A172 (cell line): ENCODE measurements around the gene PRKAR1B. TPM values are rescaled to one million over a fixed set of nuclear protein-coding genes. Genes with fewer than 3 reads are reported as not detected.

Source experiments
- DNase-seq: peaks from one replicate; pipeline ENCODE4 v3.0.0-alpha.2; 2015; ENCODE audit warnings: low spot score
- total RNA-seq: library from RNA; depleted of rRNA; stranded (reverse); fragments of >200 nt; shearing (Covaris generic); gene quantifications from 2 replicates; pipeline ENCODE4 v1.2.3, GENCODE V29; 2014; rRNA removed

The PRKAR1B gene
- total RNA-seq, 1 experiment from 2014 or later = 31.3 TPM

DNA sequence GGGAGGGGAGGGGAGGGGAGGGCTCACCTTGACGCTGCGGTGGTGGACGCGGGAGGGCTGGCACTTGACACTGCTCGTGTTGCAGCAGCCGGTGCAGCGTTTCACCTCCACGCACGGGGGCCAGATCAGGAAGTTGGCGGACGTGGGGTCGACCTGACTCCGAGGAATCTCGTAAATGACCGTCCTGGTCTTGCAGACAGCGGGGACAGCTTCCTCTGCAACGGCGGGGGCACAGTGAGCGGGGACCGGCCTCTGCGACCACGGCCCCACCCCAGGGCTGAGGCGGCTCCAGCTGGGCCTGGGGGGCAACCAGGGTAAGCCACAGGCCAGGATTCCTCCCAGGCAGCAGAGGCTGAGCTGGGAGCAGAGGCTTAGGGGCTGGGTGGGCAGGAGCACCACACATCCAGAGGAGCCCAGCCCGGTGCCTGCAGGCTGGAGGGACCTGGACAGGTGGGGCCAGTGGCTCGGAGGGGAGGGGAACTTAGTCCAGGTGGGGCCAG, 216.2 kb downstream of the PRKAR1B start:
- no peak for DNase-seq

DNA sequence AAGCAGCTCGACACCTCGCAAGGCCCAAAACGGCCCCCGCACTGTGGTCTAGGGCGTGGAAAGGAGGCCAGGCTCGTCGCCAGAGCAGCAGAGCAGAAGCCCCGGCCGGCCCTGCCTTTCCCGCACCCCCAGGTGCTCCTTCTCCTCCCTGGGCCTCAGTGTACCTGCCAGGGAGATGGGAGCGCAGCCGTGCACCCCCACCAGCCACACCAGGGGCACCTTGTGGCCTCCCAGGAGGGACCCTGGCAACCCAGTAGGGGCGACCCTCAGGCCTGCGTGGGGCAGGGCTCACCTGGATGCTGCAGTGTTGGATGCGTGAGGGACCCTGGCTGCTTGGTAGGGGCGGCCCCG, 217.0 kb downstream of the PRKAR1B start:
- DNase-seq = no peak

DNA sequence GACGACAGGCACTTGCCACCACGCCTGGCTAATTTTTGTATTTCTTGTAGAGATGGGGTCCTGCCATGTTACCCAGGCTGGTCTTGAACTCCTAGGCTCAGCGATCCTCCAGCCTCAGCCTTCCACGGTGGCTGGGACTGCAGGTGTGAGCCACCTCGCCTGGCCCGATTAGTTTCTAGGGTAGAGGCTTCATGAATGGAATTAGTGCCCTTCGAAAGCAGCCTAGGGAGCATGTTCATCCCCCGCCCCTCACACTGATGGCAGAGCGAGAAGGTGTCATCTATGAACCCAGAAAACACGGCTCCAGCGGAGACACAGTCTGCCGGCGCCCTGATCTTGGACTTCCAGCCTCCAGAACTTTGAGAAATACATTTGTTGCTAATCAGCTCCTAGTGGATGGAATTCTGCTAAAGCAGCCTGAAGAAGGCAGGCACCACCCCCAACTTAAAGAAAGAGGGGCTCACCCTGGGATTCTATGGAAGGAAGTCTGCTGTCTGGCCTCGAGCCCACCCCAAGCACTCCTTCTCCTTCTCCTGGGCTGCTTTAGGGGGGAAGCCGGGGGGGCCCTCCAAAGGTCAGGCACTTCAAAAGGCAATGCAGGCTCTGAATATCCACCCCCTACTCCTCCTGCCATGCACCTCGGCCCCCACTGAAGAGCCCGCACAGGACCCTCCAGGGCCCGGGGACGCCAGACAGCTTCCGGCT, 217.5 kb downstream of the PRKAR1B start:
- no peak for DNase-seq

DNA sequence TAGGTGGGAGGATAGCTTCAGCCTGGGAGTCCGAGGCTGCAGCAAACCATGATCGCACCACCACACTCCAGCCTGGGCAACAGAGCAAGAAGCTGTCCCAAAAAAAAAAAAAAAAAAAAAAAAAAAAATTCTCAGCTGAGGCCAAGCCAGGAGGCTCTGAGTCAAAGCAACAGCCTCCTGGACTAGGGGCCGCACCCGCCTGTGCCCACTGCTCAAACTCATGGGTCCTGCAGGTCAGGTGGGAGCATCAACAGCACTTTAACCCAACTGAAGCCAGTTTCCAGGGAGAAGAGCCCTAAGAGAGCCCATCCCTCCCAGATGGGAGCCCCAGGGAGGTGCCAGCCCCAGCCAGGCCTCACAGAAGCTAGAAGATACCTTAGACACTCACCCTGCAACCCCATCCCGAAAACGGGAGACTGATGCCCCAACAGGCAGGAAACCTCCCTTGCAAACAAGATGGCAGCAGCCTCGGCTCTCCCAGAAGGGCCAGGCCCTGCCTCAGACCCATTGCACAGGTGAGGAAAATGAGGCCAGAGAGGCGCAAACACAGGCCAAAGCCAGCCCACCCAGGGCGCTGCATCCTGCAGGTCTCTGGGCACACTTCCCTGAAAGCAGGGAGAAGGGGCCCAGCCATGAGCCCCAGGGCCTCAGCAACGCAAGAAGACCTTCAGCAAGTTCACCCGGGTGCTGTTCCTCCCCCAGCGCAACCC, 218.5 kb downstream of the PRKAR1B start:
- DNase-seq = no peak

DNA sequence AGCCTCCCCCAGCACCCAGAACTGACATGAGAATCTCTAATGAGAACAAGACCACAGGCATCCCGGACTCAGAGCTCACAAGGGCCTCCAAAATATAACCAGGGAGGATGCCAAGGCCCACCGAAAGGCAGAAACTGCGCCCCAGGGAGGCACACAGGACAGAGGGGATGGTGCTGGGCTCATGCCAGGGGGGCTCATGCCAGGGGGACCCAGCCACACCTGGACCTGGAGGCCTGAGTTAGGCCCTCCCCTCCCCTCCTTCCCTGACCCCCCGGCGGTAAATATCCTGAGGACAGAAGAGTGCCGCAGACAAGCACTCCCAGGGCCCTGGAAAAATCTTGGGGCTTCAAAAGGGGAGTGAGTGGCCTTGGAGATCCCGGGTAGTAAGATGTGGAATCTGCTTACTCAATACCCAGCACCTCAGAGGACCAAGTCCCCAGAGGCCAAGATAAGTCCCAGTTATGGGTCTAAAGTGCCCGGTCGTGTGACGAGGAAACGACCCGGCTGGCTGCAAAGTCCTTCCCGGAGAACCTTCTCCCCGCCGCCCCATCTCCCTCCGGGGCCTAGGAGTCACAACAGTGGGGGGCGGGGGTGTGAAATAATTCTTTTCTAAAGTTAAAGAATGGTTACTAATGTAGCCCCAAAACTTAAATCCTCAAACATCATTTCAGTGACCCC, 219.3 kb downstream of the PRKAR1B start:
- no peak for DNase-seq

DNA sequence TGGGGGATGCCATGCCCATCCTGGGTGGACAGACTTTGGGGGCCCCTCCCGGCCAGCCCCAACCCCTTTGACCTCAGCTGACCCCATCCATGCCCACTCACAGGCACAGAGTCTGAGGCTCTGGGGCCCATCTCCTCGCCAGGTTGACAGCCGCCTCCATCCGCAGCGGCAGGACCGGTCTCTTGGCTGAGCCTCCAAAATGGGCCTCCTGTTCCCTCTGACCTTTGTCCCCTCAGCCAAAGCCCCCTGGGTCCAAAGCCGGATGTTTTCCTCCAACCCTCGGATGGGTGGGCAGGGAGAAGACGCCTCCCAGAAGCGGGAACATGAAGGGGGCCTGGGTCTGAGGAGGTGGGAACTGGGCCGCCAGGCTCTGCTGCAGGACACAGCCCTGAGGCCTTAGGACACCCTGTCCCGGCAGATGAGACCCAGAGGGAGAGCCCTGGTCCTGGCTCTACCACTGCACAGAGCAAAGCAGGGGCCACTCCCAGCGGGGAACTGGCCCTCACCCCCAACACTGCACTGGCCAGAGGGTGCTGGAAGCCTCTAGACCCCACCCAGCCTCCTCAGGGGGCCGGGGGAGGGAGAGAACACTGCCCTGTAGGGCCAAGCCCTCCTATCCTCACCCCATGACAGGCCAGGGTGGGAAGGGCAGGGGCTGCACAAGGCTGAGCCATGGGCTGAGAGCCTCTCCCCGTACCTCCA, 220.0 kb downstream of the PRKAR1B start:
- no peak for DNase-seq

DNA sequence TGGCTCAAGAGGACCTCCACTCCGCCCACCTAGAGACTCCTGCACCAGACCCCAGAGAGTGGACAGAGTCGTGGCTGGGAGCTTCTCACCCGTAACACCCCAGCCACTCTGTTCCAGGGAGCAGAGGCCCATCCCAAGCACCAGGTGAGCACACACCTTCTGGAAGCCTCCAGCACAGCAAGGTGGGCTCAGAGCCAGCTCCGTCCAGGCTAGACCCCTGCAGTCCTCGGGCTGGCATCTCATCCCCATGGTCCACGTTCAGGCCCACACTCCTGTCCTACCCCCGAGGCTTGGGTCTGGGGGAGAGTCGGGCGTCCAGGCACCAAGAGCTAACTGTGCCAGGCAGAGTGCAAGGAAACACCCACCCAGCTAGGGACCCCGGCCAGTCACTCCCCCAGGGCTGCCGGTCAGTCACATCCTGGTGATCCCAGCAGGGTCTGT, 220.7 kb downstream of the PRKAR1B start:
- no peak for DNase-seq

DNA sequence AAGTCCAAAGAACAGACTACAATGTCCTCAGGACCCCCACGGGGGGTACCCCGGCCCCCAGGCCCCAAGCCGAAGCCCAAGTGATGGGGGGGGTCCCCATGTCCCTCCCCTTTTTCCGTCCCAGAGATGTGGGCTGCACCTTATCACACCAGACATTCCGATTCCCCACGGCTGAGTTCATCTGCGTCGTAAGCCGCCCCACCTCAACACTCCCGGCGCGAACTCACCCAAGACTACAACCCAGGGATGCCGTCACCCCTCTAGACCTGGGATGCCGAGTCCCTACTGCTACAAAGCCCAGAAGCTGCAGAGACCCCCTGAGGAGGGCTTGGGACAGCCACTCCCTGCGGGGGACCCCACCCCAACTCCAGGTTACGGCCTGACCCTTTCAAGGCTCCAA, 221.9 kb downstream of the PRKAR1B start:
- DNase-seq = no peak

DNA sequence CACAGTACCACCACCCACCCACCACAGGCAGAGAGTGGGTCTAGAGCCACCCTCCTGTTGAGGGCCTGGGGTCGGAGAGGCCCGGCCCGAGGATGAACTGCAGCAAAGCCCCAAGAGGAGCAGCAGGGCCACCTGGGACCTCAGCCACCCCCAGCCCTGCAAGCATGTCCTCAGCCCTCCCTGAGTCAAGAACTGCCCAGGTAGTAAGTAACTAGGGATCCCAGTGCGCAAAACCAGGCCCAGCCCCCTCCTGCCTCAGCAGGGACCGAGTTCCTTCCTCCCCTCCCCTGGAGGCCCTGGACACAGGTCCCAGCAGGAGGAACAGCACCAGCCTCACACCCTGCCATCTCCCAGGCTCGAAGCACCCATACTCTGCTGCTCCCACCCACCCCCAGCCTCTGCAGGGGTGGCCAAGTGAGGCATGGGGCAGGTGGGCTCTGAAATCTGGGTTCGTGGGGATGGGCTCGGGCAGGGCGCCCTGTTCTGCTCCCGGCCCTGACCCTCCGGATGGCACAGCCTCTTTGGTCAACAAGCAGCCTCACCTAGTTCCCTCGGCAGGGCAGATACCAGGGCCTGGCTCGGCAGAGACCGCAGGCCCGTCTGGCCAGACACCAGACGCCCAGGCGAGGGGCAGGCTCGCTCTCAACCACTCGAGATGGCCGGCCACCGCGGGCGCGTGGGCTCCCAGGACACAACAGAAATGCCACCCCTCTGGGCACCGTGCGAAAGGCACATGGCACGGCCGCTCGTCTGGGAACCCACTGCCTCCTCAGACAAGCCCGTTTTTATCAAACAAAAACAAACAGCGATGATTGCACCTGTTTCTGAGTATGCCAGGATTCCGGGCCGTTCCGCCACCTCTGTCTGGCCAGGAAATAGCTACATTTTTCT, 222.6 kb downstream of the PRKAR1B start:
- DNase-seq = no peak

DNA sequence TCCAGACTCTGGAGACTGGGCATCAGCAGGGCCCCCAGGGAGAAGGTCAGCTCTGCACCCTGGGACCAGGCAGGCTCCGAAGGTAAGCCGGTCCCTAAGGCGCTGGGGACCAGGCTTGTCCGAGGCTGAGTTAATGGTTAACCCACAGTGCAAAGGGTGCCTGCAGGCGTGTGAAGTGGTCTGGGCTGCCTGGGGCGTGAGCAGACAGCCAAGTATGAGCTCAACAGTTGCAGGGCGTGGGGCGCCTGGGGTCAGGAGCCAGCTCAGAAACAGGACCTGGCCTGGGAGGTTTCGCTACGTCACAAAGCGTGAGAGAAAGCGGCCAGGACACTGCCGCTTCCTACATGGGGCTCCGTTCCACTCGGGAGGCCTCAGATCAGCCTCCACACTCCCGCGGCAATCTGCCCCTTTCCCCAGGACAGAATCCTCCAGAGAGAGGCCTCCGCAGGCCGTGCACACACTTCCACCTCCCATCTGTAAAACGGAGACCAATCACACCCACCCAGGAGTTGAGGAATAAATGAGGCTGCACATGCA, 223.4 kb downstream of the PRKAR1B start:
- no peak for DNase-seq

DNA sequence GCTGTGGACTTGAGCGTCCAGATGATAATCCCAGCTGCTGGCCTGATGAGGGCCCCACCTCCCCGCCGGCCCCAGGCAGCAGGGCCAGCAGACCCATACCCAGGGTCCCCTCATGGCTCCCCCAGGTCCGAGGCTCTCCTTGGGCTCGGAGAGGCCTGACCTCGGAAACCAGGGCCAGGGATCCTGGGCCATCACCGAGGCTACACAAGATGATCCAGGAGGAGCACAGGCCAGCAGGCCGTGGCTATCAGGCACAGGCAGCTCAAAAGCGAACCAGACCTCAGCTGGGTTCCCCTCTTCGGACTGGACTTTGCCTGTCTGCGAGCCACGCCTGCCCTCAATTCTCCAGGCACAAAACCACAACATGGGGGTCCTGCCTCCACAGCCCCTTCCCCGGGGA, 224.8 kb downstream of the PRKAR1B start:
- no peak for DNase-seq

DNA sequence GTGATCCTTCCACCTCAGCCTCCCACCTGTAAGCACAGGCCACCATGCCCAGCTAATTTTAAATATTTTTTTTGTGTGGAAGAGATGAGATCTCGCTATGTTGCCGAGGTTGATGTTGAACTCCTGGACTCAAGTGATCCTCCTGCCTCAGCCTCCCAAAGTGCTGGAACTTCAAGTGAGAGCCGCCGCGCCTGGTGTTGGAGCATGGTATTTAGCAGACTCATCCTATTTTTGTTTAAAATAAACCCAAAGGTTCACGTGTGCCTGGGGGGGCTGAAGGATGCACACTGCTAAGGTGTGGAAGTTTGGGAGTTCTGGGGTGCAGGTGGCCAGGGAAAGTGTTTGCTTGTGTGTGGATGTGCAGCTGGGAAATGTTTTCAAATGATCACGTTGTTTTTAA, 225.6 kb downstream of the PRKAR1B start:
- no peak for DNase-seq

DNA sequence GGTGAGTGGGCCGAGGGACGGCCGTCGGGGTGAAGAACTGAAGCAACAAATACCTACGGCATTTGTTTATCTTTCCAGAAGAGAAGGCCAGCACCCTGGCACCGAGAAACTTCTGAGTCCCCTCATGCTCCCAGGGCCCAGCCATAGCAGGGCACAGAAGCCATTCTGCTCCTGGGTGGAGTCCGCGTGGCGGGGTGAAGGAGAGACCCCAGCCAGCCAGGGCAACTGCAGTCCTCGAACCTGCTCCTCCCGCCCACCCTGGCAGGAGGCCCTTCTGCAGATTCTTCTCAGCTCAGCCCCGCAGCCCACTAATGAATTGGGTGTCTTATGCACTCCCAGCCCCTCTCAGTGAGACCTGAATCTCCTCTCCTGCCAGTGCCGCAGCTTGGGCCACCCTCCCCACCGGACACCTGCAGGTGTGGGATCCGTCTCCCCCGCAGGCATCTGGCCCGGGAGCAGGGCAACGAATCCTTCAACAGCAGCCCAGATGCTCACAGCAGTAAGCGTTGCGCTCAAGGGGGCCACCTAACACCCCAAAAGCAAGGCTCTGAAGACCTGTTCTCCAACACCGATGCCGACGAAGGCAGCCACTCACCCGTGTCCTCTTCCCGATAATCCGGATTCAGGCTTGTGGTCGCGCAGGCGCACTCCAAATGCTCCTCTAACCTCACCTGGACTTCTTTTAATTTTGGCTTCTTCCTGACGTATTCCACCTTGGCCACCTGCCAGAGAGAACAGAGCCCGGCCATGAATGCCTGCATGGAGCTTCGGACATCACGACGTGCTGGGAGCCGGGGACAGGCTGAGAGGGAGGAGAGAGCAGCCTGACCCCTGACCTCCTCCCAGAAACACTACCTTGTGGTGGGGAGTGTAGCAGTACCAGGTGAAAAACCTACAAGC, 226.3 kb downstream of the PRKAR1B start:
- DNase-seq = no peak

DNA sequence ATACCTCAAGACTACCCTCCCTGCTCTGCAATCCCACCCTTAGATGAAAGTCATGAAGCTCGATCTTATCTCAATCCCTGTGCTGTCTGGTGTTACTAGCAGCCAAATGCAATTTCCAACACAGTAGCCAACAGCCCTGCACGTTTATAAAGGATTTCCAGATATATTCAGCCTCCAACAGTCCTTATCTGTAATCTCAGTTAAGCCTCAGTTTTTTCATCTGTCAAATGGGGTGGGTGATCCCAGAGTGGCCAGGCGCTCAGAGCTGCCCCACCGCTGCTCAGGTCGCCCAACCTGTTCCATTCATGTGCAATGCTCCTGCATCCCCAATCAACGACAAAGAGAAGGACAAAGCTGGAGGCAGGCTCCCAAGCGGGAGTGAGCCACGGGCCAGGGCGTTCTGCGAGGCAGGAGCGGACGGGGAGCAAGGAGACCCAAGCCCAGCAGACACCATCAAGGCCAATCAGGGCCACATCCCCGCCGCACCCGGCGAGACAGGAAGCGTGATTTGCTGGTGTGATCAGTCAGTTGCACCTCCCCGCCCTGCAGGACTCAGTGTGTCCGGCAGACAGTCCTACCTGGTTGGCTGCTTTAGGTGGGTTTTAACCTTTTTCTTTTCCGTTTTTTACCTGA, 227.1 kb downstream of the PRKAR1B start:
- no peak for DNase-seq

Other genes with a start within 250 kb of the PRKAR1B start
- 39.2 and 39.9 TPM in 2 replicates for gene PDGFA, start 207.4 kb downstream of the PRKAR1B start, total RNA-seq
- gene DNAAF5, start 582 bp downstream of the PRKAR1B start, total RNA-seq = 79.0 and 95.9 TPM in 2 replicates
- gene SUN1, start 105.2 kb upstream of the PRKAR1B start, total RNA-seq = 103 and 123 TPM in 2 replicates
- 55.3 and 56.3 TPM in 2 replicates for gene GET4, start 149.3 kb upstream of the PRKAR1B start, total RNA-seq
- gene ADAP1, start 227.4 kb upstream of the PRKAR1B start, total RNA-seq = 33.3 and 46.8 TPM in 2 replicates
- 5.2 and 8.8 TPM in 2 replicates for gene COX19, start 248.3 kb upstream of the PRKAR1B start, total RNA-seq